Nucleus accumbens (tissue), 56 donors: ENCODE measurements around the gene TNFSF18.
"Not testable (repeated sequence)": the region's sequence is repeated elsewhere in the genome, so short reads cannot be mapped to it uniquely, and the experiment has no call there.

ENCODE experiments used
- DNase-seq, 56 donors: peaks; one replicate each; lab custom pipeline; 2025; lab: John Stamatoyannopoulos, UW

The TNFSF18 gene

DNA sequence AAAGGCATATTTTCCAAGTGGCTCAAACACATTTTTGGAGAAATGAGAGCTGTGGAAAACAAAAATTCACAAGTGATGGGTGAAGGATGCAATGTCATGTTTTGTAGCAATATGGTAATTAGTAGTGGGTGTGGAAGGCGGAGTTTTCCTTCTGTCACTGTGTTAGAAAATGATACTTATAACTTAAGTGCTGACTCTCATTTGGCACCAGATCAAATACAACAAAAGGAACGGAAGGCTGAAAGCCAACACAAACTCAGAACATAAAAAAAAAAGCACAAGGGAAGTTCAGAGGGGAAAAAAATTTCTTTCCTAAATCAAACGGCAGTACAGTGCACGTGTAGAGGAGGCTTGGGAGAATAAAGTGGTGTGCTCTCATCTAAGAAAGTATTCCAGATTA lies at the start of gene TNFSF18:
Gene TNFSF18 (minus strand): TSS at position 77 of the 400 bp plus-strand sequence. CDS start 45 bp downstream, at position 32.
- DNase-seq: no peak

GRCh38 chr1:173099166-173099565 lies 48.4 kb upstream of the TNFSF18 start:
- DNase-seq: no peak

GRCh38 chr1:173098117-173098516 lies 47.4 kb upstream of the TNFSF18 start:
- DNase-seq: no peak

DNA sequence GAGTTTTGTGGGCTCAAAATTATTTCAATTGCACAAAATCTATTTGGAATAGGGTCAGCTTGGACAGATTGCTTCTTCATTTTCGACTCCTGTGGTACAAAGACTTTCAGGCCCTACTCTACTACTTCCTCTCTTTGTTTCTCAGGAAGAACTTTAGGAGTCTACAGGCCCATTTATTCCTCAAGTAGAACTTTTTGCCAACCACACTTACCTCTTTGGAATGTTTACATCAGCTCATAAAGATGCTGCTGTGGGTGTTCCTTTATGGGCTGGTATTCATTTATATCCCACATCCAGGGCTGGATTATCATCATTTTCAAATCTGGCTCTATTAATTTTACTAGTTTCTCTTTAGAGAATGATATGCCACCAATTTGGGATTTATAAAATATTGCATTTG lies 46.3 kb upstream of the TNFSF18 start:
- no peak for DNase-seq

DNA sequence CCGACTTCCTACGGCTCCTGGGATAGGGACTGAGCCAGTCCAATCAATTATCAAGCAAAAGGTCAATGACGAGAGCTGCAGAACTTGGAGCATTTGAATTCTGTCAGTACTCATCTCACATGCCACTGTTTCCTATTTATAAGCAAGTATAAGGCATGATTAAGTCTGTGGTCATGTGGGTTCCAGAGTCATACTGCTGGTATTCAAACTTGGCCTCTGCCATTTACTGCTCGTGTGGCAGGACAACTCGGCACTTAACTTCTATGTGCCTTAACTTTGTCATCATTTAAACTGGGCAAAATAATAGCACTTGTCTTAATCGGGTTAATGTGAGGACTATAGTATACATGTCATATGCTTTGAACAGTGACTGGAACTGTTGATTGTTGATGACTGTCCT lies 44.9 kb upstream of the TNFSF18 start:
- DNase-seq: no peak

DNA sequence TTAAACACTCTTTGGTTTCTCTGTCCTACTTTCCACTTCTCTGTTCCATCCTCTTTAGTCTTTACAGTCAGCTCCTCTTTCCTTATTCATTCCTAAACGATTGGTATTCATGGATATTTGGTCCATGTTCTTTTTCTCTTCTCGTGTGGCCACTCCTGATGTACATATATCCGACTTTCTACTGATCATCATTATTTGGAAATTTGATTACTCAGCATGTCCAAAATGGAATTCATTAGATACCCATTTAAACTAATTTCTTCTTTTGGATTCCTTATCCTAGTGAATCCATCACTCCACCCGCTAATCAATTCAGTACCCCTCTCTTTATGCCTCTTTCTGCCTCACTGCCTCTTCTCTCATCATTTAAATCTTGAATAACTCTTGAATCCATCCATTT lies 43.8 kb upstream of the TNFSF18 start:
- DNase-seq: no peak

GRCh38 chr1:173093691-173094445 lies 43.1 kb upstream of the TNFSF18 start:
- DNase-seq: no peak

GRCh38 chr1:173084292-173084691 lies 33.6 kb upstream of the TNFSF18 start:
- DNase-seq: no peak

DNA sequence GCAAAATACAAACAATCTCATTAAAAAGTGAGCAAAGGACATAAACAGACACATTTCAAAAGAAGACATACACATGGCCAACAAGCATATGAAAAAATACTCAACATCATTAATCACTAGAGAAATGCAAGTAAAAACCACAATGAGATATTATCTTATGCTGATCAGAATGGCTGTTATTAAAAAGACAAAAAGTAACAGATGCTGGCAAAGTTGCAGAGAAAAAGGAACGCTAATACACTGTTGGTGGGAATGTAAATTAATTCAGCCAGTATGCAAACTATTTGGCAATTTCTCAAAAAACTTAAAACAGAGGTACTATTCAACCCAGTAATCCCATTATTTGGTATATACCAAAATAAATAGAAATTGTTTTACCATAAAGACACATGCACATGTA lies 32.2 kb upstream of the TNFSF18 start:
- no peak for DNase-seq

GRCh38 chr1:173074217-173074616 lies 23.5 kb upstream of the TNFSF18 start:
- DNase-seq: not testable (repeated sequence)

DNA sequence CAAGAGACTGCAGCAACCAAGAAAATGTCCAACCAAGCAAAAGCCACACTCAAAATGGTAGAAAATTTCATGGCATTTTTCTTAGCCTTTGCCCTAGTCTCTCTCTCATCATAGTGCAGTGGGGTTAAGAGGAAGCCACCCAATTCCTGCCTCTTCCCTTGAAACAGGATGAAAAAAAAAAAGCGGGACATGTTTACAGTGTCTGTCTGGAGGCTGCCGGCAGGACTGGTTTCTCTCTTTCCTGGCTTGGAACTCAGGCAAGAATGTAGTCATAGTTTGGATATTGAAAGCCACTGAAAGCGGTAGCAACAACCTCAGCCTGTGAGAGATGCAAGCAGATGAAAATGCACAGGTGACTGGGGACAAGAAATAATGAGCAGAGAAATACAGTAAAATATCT lies 13.3 kb upstream of the TNFSF18 start:
- no peak for DNase-seq

- no peak for DNase-seq
These were observed 12.4 kb upstream of the TNFSF18 start for GRCh38 chr1:173063171-173063570.

DNA sequence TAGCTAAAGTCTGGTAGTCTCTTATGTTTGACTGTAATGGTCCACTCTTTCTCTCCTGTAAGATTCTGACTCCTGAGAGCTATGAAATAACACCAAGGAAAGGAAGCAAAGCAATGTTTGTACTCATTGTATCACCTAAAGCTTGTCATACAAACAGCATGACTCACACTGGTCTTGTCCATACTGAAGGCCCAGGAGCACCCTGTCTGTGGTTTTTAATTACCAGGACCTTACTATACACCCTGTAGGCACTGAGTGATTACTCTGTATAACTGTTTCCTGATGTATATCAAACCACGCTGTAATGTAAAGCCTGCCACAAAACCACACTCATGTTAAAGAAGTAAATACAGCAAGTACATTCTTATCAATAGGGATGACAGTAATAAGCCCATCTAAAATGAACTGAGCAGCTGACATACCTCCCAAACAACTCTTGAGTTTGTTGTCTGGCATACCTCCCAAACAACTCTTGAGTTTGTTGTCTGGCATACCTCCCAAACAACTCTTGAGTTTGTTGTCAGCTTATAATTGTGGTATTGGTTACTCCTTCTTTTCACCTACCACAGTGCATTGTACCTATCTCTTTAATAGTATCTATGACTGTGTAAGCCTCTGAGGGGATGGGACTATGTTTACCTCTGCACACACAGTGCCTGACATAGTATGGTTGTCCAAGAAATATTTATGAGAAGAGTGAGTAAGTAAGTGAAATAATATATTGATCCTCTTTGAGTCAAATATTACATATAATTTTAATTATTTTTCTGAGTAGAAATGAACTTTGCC lies 11.6 kb upstream of the TNFSF18 start:
- no peak for DNase-seq

GRCh38 chr1:173058556-173058955 lies 7.8 kb upstream of the TNFSF18 start:
- no peak for DNase-seq

GRCh38 chr1:173057984-173058383 lies 7.2 kb upstream of the TNFSF18 start:
- DNase-seq: no peak

DNA sequence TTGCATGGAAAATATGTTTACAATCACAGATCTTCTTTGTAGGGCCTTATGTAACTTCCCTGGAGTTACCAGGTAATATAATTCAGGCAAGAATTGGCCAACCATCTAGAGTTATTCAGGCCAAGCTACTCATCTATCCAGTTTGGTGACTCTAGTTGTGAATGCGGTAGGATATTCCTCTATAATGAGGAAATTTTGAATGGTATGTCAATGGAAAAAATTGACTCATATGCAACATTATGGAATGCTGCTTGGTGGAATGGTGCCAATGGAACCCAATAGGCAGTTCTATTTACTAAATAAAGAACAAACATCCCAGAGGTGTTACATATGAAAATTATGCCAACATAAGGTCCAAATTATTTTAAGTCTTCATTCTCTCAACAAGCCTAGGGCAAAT lies 5.6 kb upstream of the TNFSF18 start:
- no peak for DNase-seq

DNA sequence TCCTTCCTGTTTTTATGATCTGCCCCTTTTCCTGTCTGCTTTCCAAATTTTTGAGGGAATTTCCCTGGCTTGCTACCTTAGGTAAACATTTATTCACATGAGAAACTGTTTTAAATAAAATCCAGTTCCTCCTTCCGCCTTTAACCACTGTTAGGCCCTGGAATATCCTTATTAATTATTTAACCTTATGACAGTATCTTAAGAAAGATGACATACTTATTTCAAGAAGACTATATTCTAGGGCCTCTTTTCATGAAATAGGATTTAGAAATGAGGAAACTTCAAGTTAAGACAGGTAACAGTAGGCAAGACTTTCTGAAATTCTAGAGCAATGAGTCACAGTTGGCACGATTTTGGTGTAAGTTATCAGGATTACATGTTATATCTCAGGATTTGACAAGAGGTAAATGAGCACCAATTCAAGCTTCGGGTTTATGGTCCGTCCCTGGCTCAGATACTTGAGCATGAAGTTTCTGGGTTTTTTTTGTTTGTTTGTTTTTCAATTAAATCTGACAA lies 2.0 kb upstream of the TNFSF18 start:
- no peak for DNase-seq

DNA sequence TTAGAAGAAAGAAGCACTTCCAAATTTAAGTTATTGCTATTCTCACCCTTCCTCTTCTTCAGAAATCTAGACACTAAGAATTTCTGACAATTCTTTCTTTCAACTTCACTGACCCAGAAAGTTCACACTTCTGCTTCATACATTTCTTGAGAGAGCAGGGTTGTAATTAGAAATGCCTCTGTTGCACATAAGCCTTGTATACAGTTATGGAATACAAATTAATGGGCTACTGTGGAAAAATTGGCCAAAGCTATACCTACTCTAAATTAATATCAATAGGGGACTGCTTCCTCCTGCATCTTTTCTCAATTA lies 1.5 kb downstream of the TNFSF18 start:
- DNase-seq: no peak

DNA sequence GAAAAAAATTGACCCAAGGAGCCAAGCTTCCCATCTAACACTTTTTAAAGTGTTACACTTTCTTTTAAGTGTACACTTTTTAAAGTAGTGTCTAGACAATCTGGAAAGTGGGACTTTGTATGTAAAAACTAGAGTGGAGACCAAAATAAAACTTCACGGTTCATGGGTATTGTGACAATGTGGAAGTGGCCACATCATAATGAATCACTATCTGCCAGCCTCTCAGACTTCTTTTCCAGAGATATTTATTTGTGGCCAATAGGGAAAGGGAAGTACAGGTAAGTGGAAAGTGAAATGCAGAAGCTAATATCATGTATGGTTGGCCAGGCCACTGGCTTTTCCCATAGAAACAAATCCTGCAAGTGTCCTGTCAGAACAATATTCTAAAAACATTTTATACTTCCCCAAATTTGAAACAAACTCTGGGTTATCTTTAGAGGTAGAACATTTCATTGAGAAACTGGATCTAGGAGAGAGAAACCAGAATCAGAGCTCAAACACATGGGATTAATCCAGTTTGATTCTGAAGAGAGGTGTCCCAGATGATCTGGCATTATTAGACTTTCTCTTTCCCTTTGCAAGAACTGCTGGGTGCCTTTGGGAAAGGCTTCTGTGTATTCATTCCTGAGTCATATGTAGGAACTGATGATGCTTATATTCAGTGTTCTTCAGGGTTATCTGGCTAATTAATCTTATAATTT lies 2.0 kb downstream of the TNFSF18 start:
- DNase-seq: no peak

DNA sequence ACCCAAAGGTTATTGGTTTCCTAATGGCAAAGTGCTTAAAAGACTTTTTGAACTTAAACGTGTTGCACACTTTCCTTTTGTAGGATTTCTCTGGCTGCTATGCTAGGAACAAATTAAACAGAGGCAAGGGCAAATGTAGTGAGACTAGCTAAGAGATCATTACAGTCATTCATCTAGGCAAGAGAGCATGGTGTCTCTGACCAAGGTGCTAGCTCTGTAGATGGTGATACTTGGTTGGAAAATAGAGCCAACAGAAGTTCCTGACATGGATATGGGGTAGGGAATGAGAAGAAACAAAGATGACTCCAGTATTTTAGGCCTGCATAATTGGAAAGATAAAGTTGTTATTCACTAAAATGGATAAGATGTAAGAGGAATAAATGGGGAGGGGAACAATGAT lies 6.1 kb downstream of the TNFSF18 start:
- no peak for DNase-seq

- no peak for DNase-seq
These were observed 7.5 kb downstream of the TNFSF18 start for GRCh38 chr1:173043253-173043652.
